ENCODE measurements around the gene RNU6-8.

DNA sequence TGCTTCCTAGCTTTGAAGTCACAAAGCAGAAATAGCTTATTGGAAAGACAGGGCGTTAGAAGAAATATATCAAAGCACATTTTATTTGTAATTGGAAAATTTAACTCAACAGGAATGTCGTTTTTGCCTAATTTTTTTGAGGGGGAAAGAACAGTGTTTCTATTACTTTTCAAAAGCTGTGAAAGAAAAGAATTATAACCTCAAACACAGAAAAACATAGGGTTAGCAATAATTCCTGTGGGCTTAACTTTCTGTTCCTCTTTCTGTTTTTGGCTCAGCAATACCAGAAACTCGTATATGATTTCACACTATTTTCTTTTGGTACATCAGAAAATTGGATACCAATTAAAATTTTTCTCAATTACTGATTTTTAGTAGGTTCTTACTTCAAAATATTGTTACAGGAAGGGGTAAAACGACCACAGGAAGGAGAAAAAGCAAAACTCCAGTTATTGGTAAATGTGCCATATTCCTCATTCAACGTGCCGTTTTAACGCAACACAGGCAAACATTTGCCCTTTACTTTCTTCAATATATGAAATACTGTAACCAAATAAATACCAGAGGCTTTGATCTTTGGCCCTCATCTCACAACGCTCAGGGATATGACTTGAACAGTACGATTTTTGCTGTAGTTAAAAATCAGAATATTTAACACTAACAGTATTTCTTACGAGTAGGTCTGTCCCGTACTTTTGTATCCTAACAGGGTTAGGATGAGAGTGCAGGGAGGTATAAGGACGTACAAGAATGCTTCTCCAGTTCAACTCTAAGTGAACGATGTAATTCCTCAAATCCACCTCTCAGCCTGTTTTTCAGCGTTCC is 2.5 kb downstream of the RNU6-8 start:
- no peak for TF ChIP-seq POLR2A (IDR thresholded peaks at IDR 0.05; ENCODE audit: low read length)
- TF ChIP-seq, protein P1, sequence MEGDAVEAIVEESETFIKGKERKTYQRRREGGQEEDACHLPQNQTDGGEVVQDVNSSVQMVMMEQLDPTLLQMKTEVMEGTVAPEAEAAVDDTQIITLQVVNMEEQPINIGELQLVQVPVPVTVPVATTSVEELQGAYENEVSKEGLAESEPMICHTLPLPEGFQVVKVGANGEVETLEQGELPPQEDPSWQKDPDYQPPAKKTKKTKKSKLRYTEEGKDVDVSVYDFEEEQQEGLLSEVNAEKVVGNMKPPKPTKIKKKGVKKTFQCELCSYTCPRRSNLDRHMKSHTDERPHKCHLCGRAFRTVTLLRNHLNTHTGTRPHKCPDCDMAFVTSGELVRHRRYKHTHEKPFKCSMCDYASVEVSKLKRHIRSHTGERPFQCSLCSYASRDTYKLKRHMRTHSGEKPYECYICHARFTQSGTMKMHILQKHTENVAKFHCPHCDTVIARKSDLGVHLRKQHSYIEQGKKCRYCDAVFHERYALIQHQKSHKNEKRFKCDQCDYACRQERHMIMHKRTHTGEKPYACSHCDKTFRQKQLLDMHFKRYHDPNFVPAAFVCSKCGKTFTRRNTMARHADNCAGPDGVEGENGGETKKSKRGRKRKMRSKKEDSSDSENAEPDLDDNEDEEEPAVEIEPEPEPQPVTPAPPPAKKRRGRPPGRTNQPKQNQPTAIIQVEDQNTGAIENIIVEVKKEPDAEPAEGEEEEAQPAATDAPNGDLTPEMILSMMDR (IDR thresholded peaks at IDR 0.05) = no peak
- TF ChIP-seq, protein P2, sequence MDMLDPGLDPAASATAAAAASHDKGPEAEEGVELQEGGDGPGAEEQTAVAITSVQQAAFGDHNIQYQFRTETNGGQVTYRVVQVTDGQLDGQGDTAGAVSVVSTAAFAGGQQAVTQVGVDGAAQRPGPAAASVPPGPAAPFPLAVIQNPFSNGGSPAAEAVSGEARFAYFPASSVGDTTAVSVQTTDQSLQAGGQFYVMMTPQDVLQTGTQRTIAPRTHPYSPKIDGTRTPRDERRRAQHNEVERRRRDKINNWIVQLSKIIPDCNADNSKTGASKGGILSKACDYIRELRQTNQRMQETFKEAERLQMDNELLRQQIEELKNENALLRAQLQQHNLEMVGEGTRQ (IDR thresholded peaks at IDR 0.05) = no peak
- TF ChIP-seq SREBF2 (IDR thresholded peaks at IDR 0.05) = no peak
- TF ChIP-seq, protein P3, sequence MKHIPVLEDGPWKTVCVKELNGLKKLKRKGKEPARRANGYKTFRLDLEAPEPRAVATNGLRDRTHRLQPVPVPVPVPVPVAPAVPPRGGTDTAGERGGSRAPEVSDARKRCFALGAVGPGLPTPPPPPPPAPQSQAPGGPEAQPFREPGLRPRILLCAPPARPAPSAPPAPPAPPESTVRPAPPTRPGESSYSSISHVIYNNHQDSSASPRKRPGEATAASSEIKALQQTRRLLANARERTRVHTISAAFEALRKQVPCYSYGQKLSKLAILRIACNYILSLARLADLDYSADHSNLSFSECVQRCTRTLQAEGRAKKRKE (CRISPR knock-in tag; IDR thresholded peaks at IDR 0.05; ENCODE audit: low read depth) = no peak
- TF ChIP-seq RCOR1 (IDR thresholded peaks at IDR 0.05; ENCODE audit: low read depth, low read length) = no peak
- TF ChIP-seq TP53 (CRISPR knock-in tag; IDR thresholded peaks at IDR 0.05) = no peak
- TF ChIP-seq NR3C1 (IDR thresholded peaks at IDR 0.05) = no peak
- no peak for TF ChIP-seq EP300 (IDR thresholded peaks at IDR 0.05)
- no peak for TF ChIP-seq RAD21 (conservative IDR thresholded peaks at IDR 0.05 in 1 of 2, IDR thresholded peaks at IDR 0.05 in 1 of 2)
- no peak for TF ChIP-seq MAZ (IDR thresholded peaks at IDR 0.05; ENCODE audit: borderline replicate concordance, low read depth, low read length)
- no peak for TF ChIP-seq ZFP36 (IDR thresholded peaks at IDR 0.05; ENCODE audit: borderline replicate concordance, partially characterized antibody)

All from A549 (cell line).